HepG2 (cell line): ENCODE measurements around the gene TTLL10. TPM values are rescaled to one million over a fixed set of nuclear protein-coding genes. Genes with fewer than 3 reads are reported as not detected.

Experiments used
- BRF2 ChIP-seq: sonication (generic); formaldehyde crosslinking; IDR thresholded peaks from 2 replicates; pipeline ENCODE4 v1.8.1; 2022; ENCODE audit warnings: mild to moderate bottlenecking, missing genetic modification reagents
- CENPX ChIP-seq: sonication (generic); formaldehyde crosslinking; IDR thresholded peaks from 2 replicates; pipeline ENCODE4 v1.9.0; 2021; ENCODE audit warnings: mild to moderate bottlenecking, missing genetic modification reagents, moderate library complexity
- FOXK1 ChIP-seq: sonication (generic); formaldehyde crosslinking; IDR thresholded peaks from 2 replicates; pipeline ENCODE4 v1.4.0; 2020; ENCODE audit warnings: low read depth, missing genetic modification reagents, borderline replicate concordance
- GTF2F1 ChIP-seq: fragments of 150-350 bp; IDR thresholded peaks from 2 replicates; pipeline ENCODE4 v1.6.1; 2014; ENCODE audit warnings: low read length
- GTF3A ChIP-seq: sonication (generic); formaldehyde crosslinking; conservative IDR thresholded peaks from 2 replicates; pipeline ENCODE4 v1.4.0; 2020; ENCODE audit warnings: mild to moderate bottlenecking, missing genetic modification reagents
- KDM2A ChIP-seq: sonication (generic); formaldehyde crosslinking; IDR thresholded peaks from 2 replicates; pipeline ENCODE4 v1.4.0; 2020; ENCODE audit warnings: low read depth, missing genetic modification reagents, borderline replicate concordance
- MYNN ChIP-seq: sonication (generic); formaldehyde crosslinking; IDR thresholded peaks from 2 replicates; pipeline ENCODE4 v1.4.0; 2020; ENCODE audit warnings: mild to moderate bottlenecking, low read depth, missing genetic modification reagents
- NFIC ChIP-seq: IDR thresholded peaks from 2 replicates; pipeline ENCODE4 v1.6.1; 2012; ENCODE audit warnings: mild to moderate bottlenecking, low read length, inconsistent platforms
- PBX3 ChIP-seq: sonication (generic); formaldehyde crosslinking; IDR thresholded peaks from 2 replicates; pipeline ENCODE4 v1.8.1; 2023; ENCODE audit warnings: missing genetic modification reagents, inconsistent platforms, borderline replicate concordance
- SCMH1 ChIP-seq: sonication (generic); formaldehyde crosslinking; IDR thresholded peaks from 2 replicates; pipeline ENCODE4 v1.9.0; 2021; ENCODE audit warnings: missing genetic modification reagents, mild to moderate bottlenecking, borderline replicate concordance
- SMAD1 ChIP-seq: sonication (generic); formaldehyde crosslinking; IDR thresholded peaks from 2 replicates; pipeline ENCODE4 v1.4.0; 2020; ENCODE audit warnings: missing genetic modification reagents, low read depth, mild to moderate bottlenecking, borderline replicate concordance
- ZBTB25 ChIP-seq: IDR thresholded peaks from 2 replicates; pipeline ENCODE4 v1.6.1; 2018; ENCODE audit warnings: missing genetic modification reagents
- ZFP41 ChIP-seq: sonication (generic); formaldehyde crosslinking; IDR thresholded peaks from 2 replicates; pipeline ENCODE4 v1.4.0; 2020; ENCODE audit warnings: mild to moderate bottlenecking, missing genetic modification reagents, borderline replicate concordance
- ZFP62 ChIP-seq: sonication (generic); formaldehyde crosslinking; IDR thresholded peaks from 2 replicates; pipeline ENCODE4 v1.4.0; 2020; ENCODE audit warnings: missing genetic modification reagents
- ZFP82 ChIP-seq: sonication (generic); formaldehyde crosslinking; IDR thresholded peaks from 2 replicates; pipeline ENCODE4 v1.5.1; 2020; ENCODE audit warnings: mild to moderate bottlenecking, missing genetic modification reagents, borderline replicate concordance
- ZFY ChIP-seq: sonication (generic); formaldehyde crosslinking; IDR thresholded peaks from 2 replicates; pipeline ENCODE4 v1.4.0; 2020; ENCODE audit warnings: missing genetic modification reagents
- ZNF746 ChIP-seq: sonication (generic); formaldehyde crosslinking; IDR thresholded peaks from 2 replicates; pipeline ENCODE4 v1.8.0; 2022; ENCODE audit warnings: mild to moderate bottlenecking, missing genetic modification reagents
- ZNF850 ChIP-seq: sonication (generic); formaldehyde crosslinking; conservative IDR thresholded peaks from 2 replicates; pipeline ENCODE4 v1.9.0; 2021; ENCODE audit warnings: mild to moderate bottlenecking, missing genetic modification reagents
- ZSCAN20 ChIP-seq: sonication (generic); formaldehyde crosslinking; IDR thresholded peaks from 2 replicates; pipeline ENCODE4 v1.4.0; 2020; ENCODE audit warnings: missing genetic modification reagents, mild to moderate bottlenecking, borderline replicate concordance
- polyA plus RNA-seq, 8 experiments: library from polyadenylated mRNA; depleted of rRNA in 3 of 8; stranded (reverse) in 7 of 8; unstranded in 1 of 8; fragments of >200 nt; fragmentation: Illumina TruSeq in 4 of 8; extraction: Trizol in 4 of 8; gene quantifications; 2 replicates each; pipeline versions ENCODE4 v1.2.1 to v1.2.3, GENCODE V29; 2011 to 2016; ENCODE audit warnings: low read depth in 4 of 8, missing spikeins in 1 of 8, mixed read lengths in 1 of 8; ENCODE audit not compliant: insufficient read depth in 1 of 8
- total RNA-seq, 5 experiments: library from RNA; depleted of rRNA; stranded (reverse); fragments of >200 nt; fragmentation: Illumina TruSeq; extraction: Trizol; gene quantifications; 2 replicates each; pipeline ENCODE4 v1.2.3, GENCODE V29; 2016; ENCODE audit warnings: low read depth in 1 of 5
- TF ChIP-seq, protein P1 (sequence below): sonication (generic); formaldehyde crosslinking; IDR thresholded peaks from 2 replicates; pipeline ENCODE4 v1.4.0; 2020; ENCODE audit warnings: mild to moderate bottlenecking, low read depth, missing genetic modification reagents
- TF ChIP-seq, protein P2 (sequence below): sonication (generic); formaldehyde crosslinking; IDR thresholded peaks from 2 replicates; pipeline ENCODE4 v1.9.0; 2021; ENCODE audit warnings: missing genetic modification reagents, mild to moderate bottlenecking, borderline replicate concordance
- TF ChIP-seq, protein P3 (sequence below): IDR thresholded peaks from 2 replicates; pipeline ENCODE4 v1.6.1; 2016; ENCODE audit warnings: low read depth, borderline replicate concordance

The TTLL10 gene
- total and polyA plus RNA-seq, 2 of the 13 experiments (the other 11 are each of a cell fraction or from before 2014, with no cell fraction given) = not detected

GRCh38 chr1:1239614-1240347, 66.1 kb downstream of the TTLL10 start (continued):
- TF ChIP-seq KDM2A (CRISPR knock-in tag) (peak; percentile 52), ZFY (no peak; the same call in 1 of the 2 replicates), NFIC (no peak), SMAD1 (peak; percentile 71; the same call in 1 of the 2 replicates), ZFP62 (CRISPR knock-in tag) (no peak), SCMH1 (CRISPR knock-in tag) (no peak), GTF3A (CRISPR knock-in tag) (no peak), BRF2 (no peak), ZNF850 (0 out of 2 replicates have a peak, but pooled peaks have one; percentile 38), PBX3 (CRISPR knock-in tag) (no peak), FOXK1 (CRISPR knock-in tag) (no peak), MYNN (CRISPR knock-in tag) (no peak), GTF2F1 (no peak), ZFP41 (CRISPR knock-in tag) (no peak), ZBTB25 (CRISPR knock-in tag) (no peak), ZFP82 (CRISPR knock-in tag) (no peak), ZNF746 (CRISPR knock-in tag) (no peak), ZSCAN20 (CRISPR knock-in tag) (no peak), CENPX (CRISPR knock-in tag) (no peak)
- TF ChIP-seq, protein P1, sequence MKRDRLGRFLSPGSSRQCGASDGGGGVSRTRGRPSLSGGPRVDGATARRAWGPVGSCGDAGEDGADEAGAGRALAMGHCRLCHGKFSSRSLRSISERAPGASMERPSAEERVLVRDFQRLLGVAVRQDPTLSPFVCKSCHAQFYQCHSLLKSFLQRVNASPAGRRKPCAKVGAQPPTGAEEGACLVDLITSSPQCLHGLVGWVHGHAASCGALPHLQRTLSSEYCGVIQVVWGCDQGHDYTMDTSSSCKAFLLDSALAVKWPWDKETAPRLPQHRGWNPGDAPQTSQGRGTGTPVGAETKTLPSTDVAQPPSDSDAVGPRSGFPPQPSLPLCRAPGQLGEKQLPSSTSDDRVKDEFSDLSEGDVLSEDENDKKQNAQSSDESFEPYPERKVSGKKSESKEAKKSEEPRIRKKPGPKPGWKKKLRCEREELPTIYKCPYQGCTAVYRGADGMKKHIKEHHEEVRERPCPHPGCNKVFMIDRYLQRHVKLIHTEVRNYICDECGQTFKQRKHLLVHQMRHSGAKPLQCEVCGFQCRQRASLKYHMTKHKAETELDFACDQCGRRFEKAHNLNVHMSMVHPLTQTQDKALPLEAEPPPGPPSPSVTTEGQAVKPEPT (CRISPR knock-in tag) = no peak
- TF ChIP-seq, protein P2, sequence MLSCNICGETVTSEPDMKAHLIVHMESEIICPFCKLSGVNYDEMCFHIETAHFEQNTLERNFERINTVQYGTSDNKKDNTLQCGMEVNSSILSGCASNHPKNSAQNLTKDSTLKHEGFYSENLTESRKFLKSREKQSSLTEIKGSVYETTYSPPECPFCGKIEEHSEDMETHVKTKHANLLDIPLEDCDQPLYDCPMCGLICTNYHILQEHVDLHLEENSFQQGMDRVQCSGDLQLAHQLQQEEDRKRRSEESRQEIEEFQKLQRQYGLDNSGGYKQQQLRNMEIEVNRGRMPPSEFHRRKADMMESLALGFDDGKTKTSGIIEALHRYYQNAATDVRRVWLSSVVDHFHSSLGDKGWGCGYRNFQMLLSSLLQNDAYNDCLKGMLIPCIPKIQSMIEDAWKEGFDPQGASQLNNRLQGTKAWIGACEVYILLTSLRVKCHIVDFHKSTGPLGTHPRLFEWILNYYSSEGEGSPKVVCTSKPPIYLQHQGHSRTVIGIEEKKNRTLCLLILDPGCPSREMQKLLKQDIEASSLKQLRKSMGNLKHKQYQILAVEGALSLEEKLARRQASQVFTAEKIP (CRISPR knock-in tag) = no peak
- TF ChIP-seq, protein P3, sequence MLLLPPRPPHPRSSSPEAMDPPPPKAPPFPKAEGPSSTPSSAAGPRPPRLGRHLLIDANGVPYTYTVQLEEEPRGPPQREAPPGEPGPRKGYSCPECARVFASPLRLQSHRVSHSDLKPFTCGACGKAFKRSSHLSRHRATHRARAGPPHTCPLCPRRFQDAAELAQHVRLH (CRISPR knock-in tag) = no peak
